Skin epidermis (tissue), 12 donors: Measurements from ENCODE around the gene RNF212.

Source experiments
- H3K27ac ChIP-seq, 21 experiments: fragments of 200-600 bp; sonication (generic) in 11 of 21; one replicate each; pipeline ENCODE4 v1.5.0; 2020; ENCODE audit warnings: mild to moderate bottlenecking in 3 of 21, inconsistent platforms in 2 of 21, moderate library complexity in 2 of 21
- H3K4me3 ChIP-seq, 7 experiments: fragments of 200-600 bp; sonication (generic) in 2 of 7; one replicate each; pipeline ENCODE4 v1.5.0; 2020; ENCODE audit warnings: inconsistent platforms in 2 of 7, mild to moderate bottlenecking in 2 of 7, moderate library complexity in 1 of 7

Gene RNF212

GRCh38 chr4:1042352-1043055 lies 70.9 kb downstream of the RNF212 start:
- Histone ChIP-seq H3K27ac (no peak overlapping the region), H3K4me3 (no peak overlapping the region)

GRCh38 chr4:1041936-1042330 lies 71.4 kb downstream of the RNF212 start:
- H3K27ac ChIP-seq, result peak overlapping the region in 1 of 21 experiments; percentile 49

GRCh38 chr4:1041147-1041935 lies 72.0 kb downstream of the RNF212 start:
- H3K27ac ChIP-seq, result peak overlapping the region in 1 of 21 experiments; percentile 49
- no peak overlapping the region for H3K4me3 ChIP-seq

More at GRCh38 chr4:1041936-1042330, 71.4 kb downstream of the RNF212 start:
- H3K4me3 ChIP-seq, result no peak overlapping the region

GRCh38 chr4:1040344-1041146 lies 72.8 kb downstream of the RNF212 start:
- Histone ChIP-seq H3K27ac (peak overlapping the region in 1 of 21 experiments; percentile 46), H3K4me3 (no peak overlapping the region)

DNA sequence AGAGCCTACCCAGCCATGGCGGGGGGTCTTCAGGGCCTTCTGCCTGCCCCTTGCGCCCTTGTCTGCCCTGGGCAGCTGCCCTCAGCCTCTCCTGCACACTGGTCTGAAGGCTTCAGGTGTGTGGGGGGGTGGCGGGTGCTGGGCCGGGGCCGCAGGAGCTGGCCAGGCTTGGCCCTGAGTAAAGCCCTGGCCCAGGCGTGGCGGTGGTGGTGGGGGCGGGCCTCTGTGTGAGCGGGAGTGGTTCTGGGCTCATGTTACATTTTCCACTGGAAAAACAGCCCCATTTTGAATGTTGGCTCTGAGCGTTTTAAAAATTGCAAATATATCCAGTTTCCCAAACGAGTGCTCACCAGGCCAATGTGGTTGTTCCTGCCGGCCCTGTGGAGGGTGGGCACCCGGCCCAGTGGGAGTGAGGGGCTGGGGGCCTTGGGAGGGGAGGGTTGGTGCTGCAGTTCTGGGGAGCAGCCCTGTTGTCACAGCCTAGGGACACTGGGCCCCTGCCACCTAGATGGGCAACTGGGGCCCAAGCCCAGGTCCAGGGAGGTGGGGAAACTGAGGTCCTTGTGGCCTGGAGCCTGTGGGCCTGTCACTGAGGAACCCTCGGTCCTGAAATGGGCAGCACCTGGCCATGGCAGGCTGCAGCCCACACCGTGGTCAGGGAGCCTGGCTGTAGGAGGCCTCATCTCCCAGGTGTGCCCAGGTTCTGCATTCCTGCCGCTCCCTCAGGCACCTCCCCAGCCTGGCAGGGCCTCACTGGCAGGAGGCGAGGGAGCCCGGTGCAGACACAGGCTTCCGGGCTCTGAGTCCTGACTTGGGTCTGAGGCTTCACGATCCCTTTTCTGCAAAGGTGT lies 73.6 kb downstream of the RNF212 start:
- peak overlapping the region in 9 of 21 experiments; percentile 21 to 67 (median 49) for H3K27ac ChIP-seq

GRCh38 chr4:1038948-1039492 lies 74.3 kb downstream of the RNF212 start:
- Histone ChIP-seq H3K4me3 (no peak overlapping the region), H3K27ac (peak overlapping the region in 8 of 21 experiments; percentile 3 to 67 (median 50))

More for the DNA sequence above, 73.6 kb downstream of the RNF212 start:
- H3K4me3 ChIP-seq, result no peak overlapping the region

- H3K4me3 ChIP-seq, result no peak overlapping the region
- H3K27ac ChIP-seq, result no peak overlapping the region
These were observed 76.2 kb downstream of the RNF212 start for GRCh38 chr4:1036976-1037810.

DNA sequence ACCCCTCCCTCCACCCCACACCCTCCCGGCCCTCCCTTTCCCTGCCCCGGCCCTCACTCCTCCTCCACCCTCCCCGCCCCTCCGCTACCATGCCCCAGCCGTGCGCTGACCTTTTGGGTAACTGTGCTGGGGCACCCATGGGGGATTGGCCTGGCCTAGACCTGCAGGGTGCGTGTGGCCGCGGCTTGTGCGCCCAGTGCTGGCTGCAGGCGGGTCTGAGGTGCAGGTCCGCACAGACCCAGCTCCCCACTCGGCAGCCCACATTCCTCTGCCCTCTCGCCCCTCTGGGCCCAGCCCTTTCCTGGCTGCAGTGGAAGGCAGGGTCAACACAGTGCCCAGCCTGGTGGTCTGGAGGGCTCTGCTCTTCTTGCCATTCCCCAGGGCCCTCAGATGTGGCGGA lies 77.3 kb downstream of the RNF212 start:
- H3K4me3 ChIP-seq, result no peak overlapping the region
- H3K27ac ChIP-seq, result no peak overlapping the region

DNA sequence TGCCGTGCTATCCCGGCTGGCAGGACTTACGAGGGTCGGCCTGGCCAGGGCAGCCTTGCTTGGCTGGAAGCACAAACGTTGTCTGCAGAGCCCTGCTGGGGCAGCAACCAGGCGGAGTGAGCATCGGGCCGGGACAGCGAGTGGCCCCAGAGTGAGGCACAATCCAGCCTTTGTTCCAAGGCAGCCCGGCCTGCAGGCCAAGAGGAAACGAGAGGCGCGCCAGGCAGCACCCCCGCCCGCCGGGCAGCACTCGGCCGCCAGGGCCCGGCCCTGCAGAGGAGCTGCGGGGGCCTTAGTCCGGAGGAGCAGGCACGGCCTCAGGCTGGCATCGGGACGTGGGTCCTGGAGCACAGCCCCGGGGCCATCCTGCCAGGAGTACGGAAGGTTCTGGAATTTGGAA lies 77.9 kb downstream of the RNF212 start:
- Histone ChIP-seq H3K27ac (no peak overlapping the region), H3K4me3 (no peak overlapping the region)

DNA sequence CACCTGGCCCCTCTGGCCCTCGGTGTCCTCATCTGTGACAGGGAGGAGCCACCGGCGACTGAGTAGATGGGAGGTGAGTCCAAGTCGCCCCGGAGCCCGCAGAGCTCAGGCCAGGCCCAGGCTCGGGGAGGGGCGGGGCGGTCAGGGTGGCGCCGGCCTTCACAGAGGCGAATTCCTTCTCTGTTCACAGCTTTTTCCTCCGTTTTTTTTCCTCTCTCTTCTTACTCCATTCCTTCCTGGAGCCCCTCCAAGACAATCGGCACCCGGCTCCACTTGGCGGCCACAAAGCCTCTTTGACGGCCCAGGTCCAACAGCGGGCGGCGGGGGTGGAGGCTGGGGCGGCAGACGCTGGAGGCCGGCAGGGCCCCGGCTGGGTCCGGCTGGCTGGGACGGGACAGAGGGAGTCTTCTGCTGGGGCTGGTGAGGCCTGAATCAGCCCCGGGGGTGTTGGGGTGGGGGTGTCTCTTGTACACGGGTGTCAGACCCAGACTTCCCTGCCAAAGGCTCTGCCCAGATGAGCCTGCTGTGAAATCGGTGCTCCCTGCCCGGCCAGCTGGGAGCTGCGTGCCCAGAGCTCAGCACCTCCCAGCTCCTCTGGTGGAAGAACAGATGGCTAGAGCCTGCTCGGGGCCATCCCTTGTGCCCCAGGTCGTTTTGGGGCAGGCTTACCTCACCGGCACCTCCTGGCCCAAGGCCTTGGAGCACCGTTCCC lies 79.4 kb downstream of the RNF212 start:
- Histone ChIP-seq H3K4me3 (peak overlapping the region in 1 of 7 experiments; percentile 2), H3K27ac (peak overlapping the region in 5 of 21 experiments; percentile 5 to 46 (median 34))

DNA sequence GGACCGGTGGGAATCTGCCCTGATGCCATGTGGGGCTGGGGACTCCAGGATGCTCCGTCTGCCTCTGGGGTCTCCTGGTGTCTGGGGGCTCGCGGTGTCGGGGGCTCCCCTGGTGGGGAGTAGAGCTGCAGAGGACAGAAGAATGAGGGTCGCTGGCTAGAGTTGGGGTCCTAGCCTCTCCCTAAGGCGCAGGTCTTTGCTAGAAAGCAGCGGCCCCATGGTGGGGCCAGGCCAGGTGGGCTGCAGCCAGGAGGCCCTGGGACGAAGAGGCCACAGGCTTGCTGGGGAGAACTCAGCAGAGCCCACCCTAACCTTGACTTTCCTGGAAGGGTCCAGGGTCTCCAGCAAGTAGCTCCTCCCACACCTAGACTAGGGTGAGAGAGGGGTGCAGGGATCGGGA lies 80.5 kb downstream of the RNF212 start:
- Histone ChIP-seq H3K27ac (no peak overlapping the region), H3K4me3 (no peak overlapping the region)

DNA sequence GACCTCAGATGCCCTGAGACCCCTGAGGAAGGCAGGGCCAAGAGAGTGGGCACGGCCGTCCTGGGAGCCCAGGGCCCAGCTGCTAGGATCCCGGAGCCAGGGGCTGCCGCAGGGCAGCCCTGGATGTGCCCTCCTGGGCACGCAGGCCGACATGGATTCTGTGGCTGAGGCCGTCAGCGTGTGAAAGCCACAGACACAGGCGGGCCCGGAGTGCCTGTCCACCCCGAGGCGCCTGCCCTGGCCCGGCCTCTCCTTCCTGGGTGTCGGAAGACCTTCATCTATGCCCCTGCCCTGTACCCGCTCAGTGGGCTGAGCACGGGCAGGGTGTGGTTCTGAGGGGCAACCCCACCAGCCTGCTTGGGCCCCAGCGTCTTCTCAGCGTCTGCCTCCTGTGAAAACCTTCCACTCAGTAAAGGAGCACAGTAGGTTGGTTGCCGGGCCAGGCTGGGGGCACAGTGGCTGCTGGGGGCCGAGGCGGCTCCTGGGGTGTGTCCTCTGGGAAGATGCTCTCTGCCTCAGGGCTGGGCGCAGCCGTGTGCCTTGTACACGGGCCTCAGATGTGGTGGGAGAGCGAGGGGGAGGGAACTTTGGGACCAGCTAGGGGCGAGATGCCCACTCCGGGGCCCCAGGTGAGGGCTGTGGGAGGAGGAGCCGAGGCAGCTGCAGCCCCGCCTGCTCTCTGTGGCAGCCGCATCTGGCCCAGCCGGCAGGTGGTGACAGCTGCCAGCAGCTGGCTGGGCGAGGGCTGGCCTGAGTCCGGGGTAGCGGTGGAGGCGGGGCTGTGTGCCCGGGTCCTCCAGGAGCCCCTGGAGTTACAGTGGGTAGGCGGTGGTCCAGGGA lies 81.2 kb downstream of the RNF212 start:
- H3K27ac ChIP-seq, result no peak overlapping the region
- no peak overlapping the region for H3K4me3 ChIP-seq

GRCh38 chr4:1031346-1031745 lies 82.0 kb downstream of the RNF212 start:
- no peak overlapping the region for H3K4me3 ChIP-seq
- H3K27ac ChIP-seq, result no peak overlapping the region

GRCh38 chr4:1030559-1030958 lies 82.8 kb downstream of the RNF212 start:
- H3K4me3 ChIP-seq, result no peak overlapping the region
- no peak overlapping the region for H3K27ac ChIP-seq

DNA sequence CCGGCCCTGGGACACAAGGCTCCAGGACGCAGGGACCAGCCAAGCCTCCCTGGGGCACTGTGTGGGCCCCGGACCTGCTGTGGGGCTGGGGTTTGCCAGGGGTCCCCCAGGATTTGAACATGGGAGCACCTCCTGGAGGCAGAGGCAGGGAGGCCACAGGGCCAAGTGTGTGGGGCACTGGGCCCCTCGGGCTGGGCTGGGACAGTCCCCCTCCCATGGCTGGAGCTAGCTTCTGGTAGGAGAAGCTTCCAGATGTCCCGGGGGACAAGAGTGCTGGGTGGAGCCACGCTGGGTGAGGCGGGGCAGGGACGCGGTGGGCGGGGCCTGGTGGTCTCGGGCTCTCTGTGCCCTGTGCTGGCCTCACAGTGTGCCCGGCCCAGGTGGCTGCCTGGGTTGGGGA lies 83.3 kb downstream of the RNF212 start:
- Histone ChIP-seq H3K4me3 (no peak overlapping the region), H3K27ac (no peak overlapping the region)

DNA sequence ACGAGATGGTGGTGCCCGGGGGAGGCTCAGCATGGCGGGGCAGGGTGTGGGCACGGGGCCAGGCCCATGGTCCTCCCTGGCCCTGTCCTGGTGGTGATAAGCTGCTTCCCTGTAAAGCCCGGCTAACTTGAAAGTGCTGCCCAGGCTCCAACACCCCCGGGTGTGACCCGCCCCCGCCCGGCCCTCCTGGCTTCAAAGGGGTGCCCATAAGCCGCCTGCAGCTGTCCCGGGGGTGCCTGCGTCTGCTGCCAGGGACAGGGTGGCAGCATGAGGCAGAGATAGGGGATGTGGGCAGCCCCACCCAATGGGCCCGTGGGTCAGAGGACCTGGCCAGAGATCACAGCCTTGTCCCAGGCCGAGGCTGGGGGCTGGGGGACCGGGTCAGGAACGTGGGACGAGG lies 83.8 kb downstream of the RNF212 start:
- H3K27ac ChIP-seq, result no peak overlapping the region

More for the DNA sequence above, 83.8 kb downstream of the RNF212 start:
- no peak overlapping the region for H3K4me3 ChIP-seq
